ENCODE data around the gene ZNF503. TPM values are rescaled to one million over a fixed set of nuclear protein-coding genes. Genes with fewer than 3 reads are reported as not detected.

Gene ZNF503
- total and polyA plus RNA-seq, 3 experiments from 2014 or later = 0.07 to 0.13 TPM; not detected in 1

DNA sequence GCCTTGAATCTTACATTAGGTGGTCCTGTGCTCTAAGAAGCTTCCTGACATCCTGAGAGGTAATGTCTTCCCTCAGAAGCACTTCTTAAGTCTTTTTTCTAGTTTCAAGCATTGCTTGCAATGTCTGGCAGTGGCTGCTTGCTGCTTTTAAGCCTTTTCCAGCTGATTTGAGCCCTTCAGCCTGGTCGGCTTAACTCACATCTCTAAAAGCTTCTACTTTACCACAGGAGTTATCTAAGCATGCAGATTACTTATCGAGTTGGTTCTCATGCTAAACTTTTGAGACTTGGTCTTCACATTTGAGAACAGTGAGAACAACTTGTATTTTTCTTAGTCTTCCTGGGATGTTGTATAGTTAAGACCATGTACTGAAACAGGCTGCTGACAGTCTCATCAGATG is 33.7 kb upstream of the ZNF503 start:
- Mint-ChIP-seq H3K4me3 (no peak overlapping the region), H3K27me3 (peaks cover 32 to 47% of the 10 kb centered on the region in 2 donors), H3K4me1 (peaks cover 2 to 6% (median 4%) of the 10 kb centered on the region in 3 donors), H3K36me3 (no peaks in the 10 kb centered on the region), H3K27ac (no peak overlapping the region), H3K9me3 (peaks cover 0 to 3% (median 0%) of the 10 kb centered on the region in 5 donors)
- H3K27me3 ChIP-seq (ENCODE audit: insufficient read depth, low read length, poor library complexity, severe bottlenecking) = peaks cover 11% of the 10 kb centered on the region
- DNase-seq = no peak
- no peak overlapping the region for H3K4me3 ChIP-seq (ENCODE audit: low read length)
- ChIA-PET POLR2A (no interaction called here), CTCF (no interaction called here)
- no peaks in the 10 kb centered on the region for H3K36me3 ChIP-seq (ENCODE audit: insufficient read depth, low read length)
- no peaks in the 10 kb centered on the region for H3K9me3 ChIP-seq (ENCODE audit: low read length)
- H3K4me1 ChIP-seq (ENCODE audit: insufficient read depth, low read length) = no peaks in the 10 kb centered on the region
- no peak overlapping the region for H3K27ac ChIP-seq (ENCODE audit: low read depth, low read length)

DNA sequence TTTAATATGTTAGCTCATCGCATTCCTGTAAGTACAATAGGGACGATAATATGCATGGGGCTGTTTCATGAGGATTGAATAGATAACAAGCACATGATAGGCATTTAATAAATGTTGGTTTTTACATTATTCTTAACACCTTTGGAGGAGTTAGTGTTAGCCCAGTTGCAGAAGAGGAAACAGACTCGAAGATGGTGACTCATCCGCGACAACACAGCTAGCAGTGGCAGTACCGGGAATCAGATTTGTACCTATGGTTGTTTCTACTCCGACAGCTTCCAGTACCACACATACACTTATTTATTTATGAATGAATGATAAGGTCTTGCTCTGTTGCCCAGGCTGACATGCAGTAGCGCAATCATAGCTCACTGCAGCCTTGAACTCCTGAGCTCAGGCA is 32.7 kb upstream of the ZNF503 start:
- Histone ChIP-seq H3K36me3 (ENCODE audit: insufficient read depth, low read length) (no peaks in the 10 kb centered on the region), H3K27ac (ENCODE audit: low read depth, low read length) (no peak overlapping the region), H3K27me3 (ENCODE audit: insufficient read depth, low read length, poor library complexity, severe bottlenecking) (peaks cover 11% of the 10 kb centered on the region), H3K9me3 (ENCODE audit: low read length) (no peaks in the 10 kb centered on the region), H3K4me3 (ENCODE audit: low read length) (no peak overlapping the region), H3K4me1 (ENCODE audit: insufficient read depth, low read length) (no peaks in the 10 kb centered on the region)
- no peak for DNase-seq
- Mint-ChIP-seq H3K27ac (no peak overlapping the region), H3K4me1 (peaks cover 2 to 6% (median 4%) of the 10 kb centered on the region in 3 donors), H3K4me3 (no peak overlapping the region), H3K9me3 (peaks cover 0 to 3% (median 0%) of the 10 kb centered on the region in 5 donors), H3K36me3 (no peaks in the 10 kb centered on the region), H3K27me3 (peaks cover 34 to 50% of the 10 kb centered on the region in 2 donors)
- POLR2A ChIA-PET = no interaction called here
- CTCF ChIA-PET = no interaction called here

DNA sequence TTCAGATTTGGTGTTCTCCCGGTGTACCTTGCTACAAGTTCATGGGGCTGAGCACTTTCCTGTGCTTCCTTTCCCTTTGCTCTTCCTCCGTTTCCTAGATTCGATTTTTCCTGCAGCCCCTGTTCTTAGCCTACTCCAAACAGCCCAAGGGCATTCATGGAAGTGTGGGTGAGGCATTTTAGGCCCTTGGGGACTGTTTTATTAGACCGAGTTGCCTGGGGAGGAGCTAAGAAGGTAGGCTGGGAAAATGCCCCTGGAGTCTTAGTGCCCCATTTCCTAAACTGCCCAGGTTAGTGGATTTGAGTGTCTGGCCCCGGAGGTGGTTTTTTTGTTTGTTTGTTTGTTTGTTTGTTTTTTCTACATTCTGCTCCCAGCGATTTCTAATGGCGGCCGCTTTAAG is 31.7 kb upstream of the ZNF503 start:
- Mint-ChIP-seq H3K36me3 (no peaks in the 10 kb centered on the region), H3K27ac (no peak overlapping the region), H3K4me1 (peaks cover 2 to 6% (median 4%) of the 10 kb centered on the region in 3 donors), H3K9me3 (no peaks in the 10 kb centered on the region), H3K27me3 (peaks cover 38 to 57% of the 10 kb centered on the region in 2 donors), H3K4me3 (no peak overlapping the region)
- Histone ChIP-seq H3K9me3 (ENCODE audit: low read length) (no peaks in the 10 kb centered on the region), H3K27me3 (ENCODE audit: insufficient read depth, low read length, poor library complexity, severe bottlenecking) (peaks cover 7% of the 10 kb centered on the region), H3K4me1 (ENCODE audit: insufficient read depth, low read length) (no peaks in the 10 kb centered on the region), H3K4me3 (ENCODE audit: low read length) (no peak overlapping the region), H3K27ac (ENCODE audit: low read depth, low read length) (no peak overlapping the region), H3K36me3 (ENCODE audit: insufficient read depth, low read length) (no peaks in the 10 kb centered on the region)
- ChIA-PET CTCF (no interaction called here), POLR2A (no interaction called here)
- DNase-seq = no peak

DNA sequence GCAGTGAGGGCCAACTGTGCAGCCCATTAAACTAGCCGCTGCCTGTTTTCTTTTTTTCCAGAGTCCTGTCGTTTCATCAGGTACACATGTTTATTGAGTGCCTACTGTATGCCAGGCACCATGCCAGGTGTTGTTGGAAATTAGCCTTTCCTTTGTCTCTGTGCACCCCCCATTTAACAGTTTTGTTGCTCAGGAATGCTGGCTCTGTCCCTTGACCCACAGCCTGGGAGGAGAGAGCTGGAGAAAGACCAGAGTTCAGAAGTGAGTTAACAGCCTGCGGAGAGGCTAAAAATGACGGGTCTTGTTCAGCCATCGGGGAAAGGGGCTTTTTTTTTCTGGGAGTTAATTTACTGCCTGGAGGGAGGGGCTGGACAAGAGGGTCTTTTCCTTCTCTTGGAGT is 31.2 kb upstream of the ZNF503 start:
- Histone ChIP-seq H3K9me3 (ENCODE audit: low read length) (no peaks in the 10 kb centered on the region), H3K27ac (ENCODE audit: low read depth, low read length) (no peak overlapping the region), H3K4me3 (ENCODE audit: low read length) (no peak overlapping the region), H3K36me3 (ENCODE audit: insufficient read depth, low read length) (no peaks in the 10 kb centered on the region), H3K4me1 (ENCODE audit: insufficient read depth, low read length) (no peaks in the 10 kb centered on the region), H3K27me3 (ENCODE audit: insufficient read depth, low read length, poor library complexity, severe bottlenecking) (peaks cover 7% of the 10 kb centered on the region)
- H3K9me3 Mint-ChIP-seq = no peaks in the 10 kb centered on the region
- DNase-seq = no peak
- H3K36me3 Mint-ChIP-seq = no peaks in the 10 kb centered on the region
- ChIA-PET CTCF (no interaction called here), POLR2A (no interaction called here)
- no peak overlapping the region for H3K4me3 Mint-ChIP-seq
- H3K27me3 Mint-ChIP-seq = peaks cover 38 to 58% of the 10 kb centered on the region in 2 donors
- peaks cover 2 to 6% (median 4%) of the 10 kb centered on the region in 3 donors for H3K4me1 Mint-ChIP-seq
- no peak overlapping the region for H3K27ac Mint-ChIP-seq

DNA sequence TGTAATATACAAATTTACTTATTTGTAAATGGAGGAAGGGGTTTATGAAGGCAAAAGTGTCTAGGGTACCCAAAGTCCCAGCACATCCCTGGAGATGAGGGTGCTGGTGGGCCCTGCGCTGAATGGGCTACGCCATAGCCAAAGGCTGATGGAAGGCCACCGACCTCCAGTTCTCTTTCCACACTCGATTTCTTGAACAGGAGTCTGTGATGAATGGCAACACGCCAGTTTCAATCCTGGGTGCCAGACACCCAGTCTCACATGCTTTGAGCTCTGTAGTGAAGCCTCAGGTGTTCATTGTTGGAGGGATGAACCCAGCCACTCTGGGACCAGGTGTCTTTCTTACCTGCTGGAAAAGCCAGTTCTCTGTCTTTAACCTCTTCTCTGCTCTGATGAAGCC is 30.6 kb upstream of the ZNF503 start:
- ChIA-PET POLR2A (no interaction called here), CTCF (interaction anchor here (0.6 kb wide), 1 partner anchor 162 kb away, joined by 3 read pairs; no protein-coding TSS in a partner anchor)
- Mint-ChIP-seq H3K4me3 (peak overlapping the region in 1 of 7 donors; percentile 9), H3K4me1 (peaks cover 2 to 6% (median 4%) of the 10 kb centered on the region in 3 donors), H3K36me3 (no peaks in the 10 kb centered on the region), H3K9me3 (no peaks in the 10 kb centered on the region), H3K27ac (no peak overlapping the region), H3K27me3 (peaks cover 39 to 58% of the 10 kb centered on the region in 2 donors)
- H3K27me3 ChIP-seq (ENCODE audit: insufficient read depth, low read length, poor library complexity, severe bottlenecking) = peaks cover 7% of the 10 kb centered on the region
- no peaks in the 10 kb centered on the region for H3K9me3 ChIP-seq (ENCODE audit: low read length)
- no peak overlapping the region for H3K4me3 ChIP-seq (ENCODE audit: low read length)
- DNase-seq = no peak
- no peaks in the 10 kb centered on the region for H3K4me1 ChIP-seq (ENCODE audit: insufficient read depth, low read length)
- H3K36me3 ChIP-seq (ENCODE audit: insufficient read depth, low read length) = no peaks in the 10 kb centered on the region
- H3K27ac ChIP-seq (ENCODE audit: low read depth, low read length) = no peak overlapping the region

DNA sequence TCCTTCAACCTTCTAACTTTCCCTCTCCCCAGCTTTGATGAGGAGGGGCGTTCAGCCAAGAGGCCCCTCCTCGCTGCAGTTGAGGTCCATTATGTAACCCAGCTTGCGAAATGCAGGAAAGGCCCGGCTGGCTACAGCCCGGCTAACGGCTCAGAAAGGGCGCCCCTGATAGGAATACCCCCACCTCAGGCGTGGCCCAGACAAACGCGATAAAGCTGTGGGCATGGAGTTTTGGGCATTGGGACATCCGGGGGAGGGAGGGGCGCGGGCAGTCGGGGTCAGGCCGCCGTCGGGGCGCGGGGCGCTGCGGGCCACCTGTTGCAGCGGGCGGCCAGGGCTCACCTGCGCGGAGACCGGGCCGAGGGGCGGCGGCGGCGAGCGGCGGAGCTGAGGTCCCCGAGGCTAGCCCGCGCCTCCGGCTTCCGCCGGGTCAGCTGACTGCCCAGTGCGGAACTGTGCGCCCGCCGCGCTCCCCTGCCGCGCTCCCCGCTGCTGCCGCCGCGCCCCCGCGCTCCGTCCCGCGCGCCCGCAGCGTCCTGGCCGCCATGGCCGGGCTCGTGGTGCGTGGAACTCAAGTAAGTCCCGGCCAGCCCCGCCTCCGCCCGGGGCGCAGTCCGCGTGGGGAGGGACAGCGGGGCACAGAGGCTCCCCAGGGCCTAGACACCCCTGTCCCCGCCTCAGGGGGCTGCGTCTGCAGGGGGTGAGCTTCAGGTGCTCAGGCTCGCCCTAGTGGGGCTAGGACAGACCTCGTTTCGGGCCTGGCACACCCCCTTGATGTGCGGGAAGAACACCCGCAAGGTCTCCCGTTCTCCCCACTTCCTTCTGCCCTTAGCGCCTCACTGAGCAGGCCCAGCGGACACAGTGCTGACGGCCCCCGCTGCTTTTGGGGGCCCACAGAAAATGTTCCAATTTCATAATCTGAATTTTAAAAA is 29.9 kb upstream of the ZNF503 start, which contains the start of gene LRMDA:
TSS of gene LRMDA (plus strand) at position 445 of the 932 bp plus-strand sequence.
- no peaks in the 10 kb centered on the region for H3K9me3 Mint-ChIP-seq

DNA sequence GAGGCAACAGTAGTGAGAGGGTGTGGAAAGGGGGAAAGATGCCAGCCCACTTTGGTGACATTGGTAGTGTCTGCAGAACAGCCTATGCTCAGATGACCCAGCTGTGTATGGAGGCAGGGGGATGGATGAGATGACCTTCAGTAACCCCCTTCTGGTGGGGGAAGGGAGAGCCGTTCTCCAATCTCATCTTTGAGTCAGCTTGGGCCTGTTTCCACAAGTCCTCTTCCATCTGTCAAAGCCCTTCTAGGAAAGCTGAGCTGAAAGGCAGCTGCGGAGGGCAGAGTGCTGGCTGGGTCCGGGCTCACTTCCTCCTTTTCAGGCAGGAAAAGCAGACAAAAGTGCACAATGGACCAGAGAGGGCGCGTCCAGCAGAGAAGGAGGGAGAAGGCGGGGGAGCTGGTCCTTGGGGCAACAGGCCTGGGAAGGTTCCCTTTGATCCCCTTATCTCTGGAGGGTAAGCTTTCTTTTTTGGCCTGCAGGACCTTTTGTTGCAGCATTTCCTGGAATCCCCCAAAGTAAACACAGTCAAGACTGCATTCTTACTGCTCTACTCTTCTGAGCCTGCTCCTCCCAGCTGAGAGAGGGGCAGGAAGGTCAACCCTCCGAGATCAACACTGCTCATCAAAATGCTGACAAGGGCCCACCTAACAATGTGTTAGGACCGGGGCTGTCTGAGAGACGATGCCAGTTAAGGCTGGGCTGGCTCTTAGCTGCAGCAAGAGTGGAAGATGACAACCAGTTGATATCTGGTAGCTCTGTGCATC is 28.6 kb upstream of the ZNF503 start:
- DNase-seq = no peak

More for the DNA sequence above, 29.9 kb upstream of the ZNF503 start, which contains the start of gene LRMDA:
- no peaks in the 10 kb centered on the region for H3K9me3 ChIP-seq (ENCODE audit: low read length)
- no peak within 1 kb of the TSS for H3K4me3 ChIP-seq (ENCODE audit: low read length)
- DNase-seq = no peak
- no peaks in the 10 kb centered on the region for H3K36me3 Mint-ChIP-seq
- ChIA-PET POLR2A (no interaction called here), CTCF (interaction anchor here (0.6 to 0.7 kb wide), 2 partner anchors 9 to 161 kb away, joined by 3 read pairs; no protein-coding TSS in a partner anchor)
- no peak within 1 kb of the TSS for H3K27ac Mint-ChIP-seq
- no peaks in the 10 kb centered on the region for H3K4me1 ChIP-seq (ENCODE audit: insufficient read depth, low read length)
- H3K4me1 Mint-ChIP-seq = peaks cover 2 to 6% (median 4%) of the 10 kb centered on the region in 3 donors
- peaks cover 7% of the 10 kb centered on the region for H3K27me3 ChIP-seq (ENCODE audit: insufficient read depth, low read length, poor library complexity, severe bottlenecking)
- H3K36me3 ChIP-seq (ENCODE audit: insufficient read depth, low read length) = no peaks in the 10 kb centered on the region
- H3K27ac ChIP-seq (ENCODE audit: low read depth, low read length) = no peak within 1 kb of the TSS
- peaks cover 37 to 58% of the 10 kb centered on the region in 2 donors for H3K27me3 Mint-ChIP-seq
- peak within 1 kb of the TSS in 4 of 7 donors; percentile 9 to 65 (median 17) for H3K4me3 Mint-ChIP-seq

More for the DNA sequence above, 28.6 kb upstream of the ZNF503 start:
- peaks cover 37 to 56% of the 10 kb centered on the region in 2 donors for H3K27me3 Mint-ChIP-seq
- no peaks in the 10 kb centered on the region for H3K36me3 Mint-ChIP-seq
- H3K36me3 ChIP-seq (ENCODE audit: insufficient read depth, low read length) = no peaks in the 10 kb centered on the region
- peaks cover 2 to 6% (median 4%) of the 10 kb centered on the region in 3 donors for H3K4me1 Mint-ChIP-seq
- H3K4me1 ChIP-seq (ENCODE audit: insufficient read depth, low read length) = no peaks in the 10 kb centered on the region
- peak overlapping the region in 1 of 7 donors; percentile 15 for H3K4me3 Mint-ChIP-seq
- POLR2A ChIA-PET = no interaction called here
- no peaks in the 10 kb centered on the region for H3K9me3 Mint-ChIP-seq
- H3K27ac ChIP-seq (ENCODE audit: low read depth, low read length) = no peak overlapping the region
- no peaks in the 10 kb centered on the region for H3K9me3 ChIP-seq (ENCODE audit: low read length)
- no peak overlapping the region for H3K4me3 ChIP-seq (ENCODE audit: low read length)
- CTCF ChIA-PET = interaction anchor here (0.7 kb wide), 1 partner anchor 10 kb away, joined by 3 read pairs; no protein-coding TSS in a partner anchor
- H3K27ac Mint-ChIP-seq = peak overlapping the region in 1 of 8 donors; percentile 37
- peaks cover 7% of the 10 kb centered on the region for H3K27me3 ChIP-seq (ENCODE audit: insufficient read depth, low read length, poor library complexity, severe bottlenecking)
